Measurements from ENCODE around the gene VSTM2L. TPM values are rescaled to one million over a fixed set of nuclear protein-coding genes. Genes with fewer than 3 reads are reported as not detected.

The VSTM2L gene
- total and polyA plus RNA-seq, 2 donors (not counting 3 experiments of a cell fraction or from before 2014, with no cell fraction given) = 0.18 TPM; not detected in 1

DNA sequence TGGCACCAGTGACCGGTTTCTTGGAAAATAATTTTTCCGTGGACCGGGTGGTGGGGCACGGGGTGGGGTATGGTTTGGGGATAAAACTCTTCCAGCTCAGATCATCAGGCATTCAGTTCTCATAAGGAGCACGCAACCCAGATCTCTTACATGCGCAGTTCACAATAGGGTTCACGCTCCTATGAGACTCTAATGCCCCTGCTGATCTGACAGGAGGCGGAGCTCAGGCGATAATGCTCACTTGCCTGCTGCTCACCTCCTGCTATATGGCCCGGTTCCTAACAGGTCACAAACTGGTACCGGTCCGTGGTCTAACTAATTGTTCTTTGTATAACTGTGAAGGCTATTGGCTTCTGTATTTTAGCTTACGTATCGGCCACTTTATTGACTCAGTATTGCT lies 51.7 kb downstream of the VSTM2L start:
- no peaks in the 10 kb centered on the region for H4K20me1 ChIP-seq (replicated peaks; ENCODE audit: control insufficient read depth, extremely low read depth, insufficient read depth, low read length)
- H3K9me3 ChIP-seq (replicated peaks; ENCODE audit: control insufficient read depth, insufficient read depth, low read length) = no peaks in the 10 kb centered on the region
- no peak overlapping the region for H3K9ac ChIP-seq (replicated peaks; ENCODE audit: extremely low read depth, insufficient read depth, low read length)
- no peak for TF ChIP-seq EZH2 (IDR thresholded peaks at IDR 0.05; ENCODE audit: borderline replicate concordance, low read depth, low read length, severe bottlenecking)
- no peak for TF ChIP-seq FOS (IDR thresholded peaks at IDR 0.05; ENCODE audit: borderline replicate concordance, insufficient read depth, low read length)
- no peak for TF ChIP-seq MYC (IDR thresholded peaks at IDR 0.05; ENCODE audit: low read depth, low read length)
- TF ChIP-seq, protein P1, sequence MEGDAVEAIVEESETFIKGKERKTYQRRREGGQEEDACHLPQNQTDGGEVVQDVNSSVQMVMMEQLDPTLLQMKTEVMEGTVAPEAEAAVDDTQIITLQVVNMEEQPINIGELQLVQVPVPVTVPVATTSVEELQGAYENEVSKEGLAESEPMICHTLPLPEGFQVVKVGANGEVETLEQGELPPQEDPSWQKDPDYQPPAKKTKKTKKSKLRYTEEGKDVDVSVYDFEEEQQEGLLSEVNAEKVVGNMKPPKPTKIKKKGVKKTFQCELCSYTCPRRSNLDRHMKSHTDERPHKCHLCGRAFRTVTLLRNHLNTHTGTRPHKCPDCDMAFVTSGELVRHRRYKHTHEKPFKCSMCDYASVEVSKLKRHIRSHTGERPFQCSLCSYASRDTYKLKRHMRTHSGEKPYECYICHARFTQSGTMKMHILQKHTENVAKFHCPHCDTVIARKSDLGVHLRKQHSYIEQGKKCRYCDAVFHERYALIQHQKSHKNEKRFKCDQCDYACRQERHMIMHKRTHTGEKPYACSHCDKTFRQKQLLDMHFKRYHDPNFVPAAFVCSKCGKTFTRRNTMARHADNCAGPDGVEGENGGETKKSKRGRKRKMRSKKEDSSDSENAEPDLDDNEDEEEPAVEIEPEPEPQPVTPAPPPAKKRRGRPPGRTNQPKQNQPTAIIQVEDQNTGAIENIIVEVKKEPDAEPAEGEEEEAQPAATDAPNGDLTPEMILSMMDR (IDR thresholded peaks at IDR 0.05; ENCODE audit: extremely low read depth in 1 of 2, insufficient read depth in 1 of 2, low read depth in 1 of 2, low read length in 2 of 2) = no peak
- no peak for TF ChIP-seq JUN (IDR thresholded peaks at IDR 0.05; ENCODE audit: borderline replicate concordance, insufficient read depth, insufficient read length, low read depth)
- TF ChIP-seq, protein P2, sequence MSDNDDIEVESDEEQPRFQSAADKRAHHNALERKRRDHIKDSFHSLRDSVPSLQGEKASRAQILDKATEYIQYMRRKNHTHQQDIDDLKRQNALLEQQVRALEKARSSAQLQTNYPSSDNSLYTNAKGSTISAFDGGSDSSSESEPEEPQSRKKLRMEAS (IDR thresholded peaks at IDR 0.05; ENCODE audit: insufficient read depth, insufficient read length) = no peak
- no peak for TF ChIP-seq POLR2AphosphoS5 (IDR thresholded peaks at IDR 0.05; ENCODE audit: insufficient read depth, low read depth, low read length)
- TF ChIP-seq GATA2 (IDR thresholded peaks at IDR 0.05; ENCODE audit: insufficient read depth, insufficient read length, low read depth, low read length) = no peak
- peaks cover 18 to 28% of the 10 kb centered on the region in 2 experiments for H3K27me3 ChIP-seq (ENCODE audit: control insufficient read depth in 2 of 2, insufficient read depth in 2 of 2, low read length in 2 of 2)
- no peaks in the 10 kb centered on the region for H3K79me2 ChIP-seq (ENCODE audit: control insufficient read depth, insufficient read depth, low read length)
- no peaks in the 10 kb centered on the region for H3K36me3 ChIP-seq (ENCODE audit: control insufficient read depth in 2 of 2, extremely low read depth in 1 of 2, insufficient read depth in 2 of 2, low read length in 2 of 2)
- ChIA-PET POLR2A (no interaction called here), CTCF (no interaction called here)
- FAIRE-seq = no peak
- no peak overlapping the region for H3K4me2 ChIP-seq (ENCODE audit: insufficient read depth, low read length)
- dilution Hi-C loops (cut with MboI; ENCODE audit: extremely low pct_ligation_motif_present, low sequenced_read_pairs) (no loop called here), intact Hi-C loops (cut with micrococcal nuclease) (no loop called here)
- H3K9me1 ChIP-seq (replicated peaks; ENCODE audit: control insufficient read depth, extremely low read depth, insufficient read depth, low read length) = no peaks in the 10 kb centered on the region
- no peak overlapping the region for H2AFZ ChIP-seq (ENCODE audit: low read depth, low read length)
- H3K27ac ChIP-seq (ENCODE audit: insufficient read depth, low read depth, low read length) = no peak overlapping the region
- no peak for DNase-seq (ENCODE audit: low read depth, low spot score)
- H3K4me3 ChIP-seq (replicated peaks in 1 of 3; ENCODE audit: insufficient read depth in 1 of 3, low read depth in 1 of 3, low read length in 3 of 3) = no peak overlapping the region
- no peaks in the 10 kb centered on the region for H3K4me1 ChIP-seq (ENCODE audit: control insufficient read depth, extremely low read depth, insufficient read depth, low read length)
- no TSS peak for BruUV-seq (replicated peaks)
